GM23338 (cell line): ENCODE results near the gene FCN3. TPM values are rescaled to one million over a fixed set of nuclear protein-coding genes. Genes with fewer than 3 reads are reported as not detected.

Source experiments
- CREB1 ChIP-seq: fragments of 250-450 bp; sonication (Bioruptor Pico); IDR thresholded peaks from 2 replicates; pipeline ENCODE4 v1.5.0; 2020; ENCODE audit warnings: low read depth, mild to moderate bottlenecking, moderate library complexity
- EZH2 ChIP-seq: fragments of 200-600 bp; sonication (generic); IDR thresholded peaks from one replicate; pipeline ENCODE4 v1.8.0; 2017; ENCODE audit warnings: antibody characterized with exemption, mild to moderate bottlenecking, low read depth; ENCODE audit not compliant: unreplicated experiment
- EZH2phosphoT487 ChIP-seq: fragments of 200-600 bp; sonication (generic); IDR thresholded peaks from one replicate; pipeline ENCODE4 v1.8.1; 2018; ENCODE audit warnings: antibody characterized with exemption; ENCODE audit not compliant: unreplicated experiment
- JUNB ChIP-seq: IDR thresholded peaks from one replicate; pipeline ENCODE4 v1.6.1; 2016; ENCODE audit warnings: antibody characterized with exemption; ENCODE audit not compliant: unreplicated experiment
- NANOG ChIP-seq: IDR thresholded peaks from 2 replicates; pipeline ENCODE4 v1.6.1; 2016; ENCODE audit warnings: antibody characterized with exemption, borderline replicate concordance
- POLR2AphosphoS5 ChIP-seq: IDR thresholded peaks from 2 replicates; pipeline ENCODE4 v1.6.1; 2016; ENCODE audit warnings: antibody characterized with exemption, low read depth
- STAT1 ChIP-seq: IDR thresholded peaks from one replicate; pipeline ENCODE4 v1.6.1; 2016; ENCODE audit warnings: antibody characterized with exemption; ENCODE audit not compliant: unreplicated experiment
- ZNF114 ChIP-seq: fragments of 250-450 bp; sonication (Bioruptor Pico); IDR thresholded peaks from 2 replicates; pipeline ENCODE4 v1.5.0; 2020; ENCODE audit warnings: mild to moderate bottlenecking, moderate library complexity
- ZNF331 ChIP-seq: fragments of 250-450 bp; sonication (Bioruptor Pico); IDR thresholded peaks from 2 replicates; pipeline ENCODE4 v1.5.0; 2020; ENCODE audit warnings: low read depth, mild to moderate bottlenecking, moderate library complexity
- polyA plus RNA-seq: library from polyadenylated mRNA; unstranded; fragments of >200 nt; fragmentation: Nextera tagmentation; extraction: Ambion mirVana; gene quantifications from 2 replicates; pipeline ENCODE4 v1.2.1, GENCODE V29; 2016
- total RNA-seq: library from RNA; depleted of rRNA; stranded (reverse); fragments of >200 nt; shearing (Covaris generic); gene quantifications from 2 replicates; pipeline ENCODE4 v1.2.3, GENCODE V29; 2014
- TF ChIP-seq, protein P1 (sequence below): fragments of 250-450 bp; sonication (Bioruptor Pico); IDR thresholded peaks from 2 replicates; pipeline ENCODE4 v1.5.0; 2020; ENCODE audit warnings: mild to moderate bottlenecking, moderate library complexity
- TF ChIP-seq, protein P2 (sequence below), 2 experiments: fragments of 200-600 bp in 1 of 2; sonication (generic) in 1 of 2; conservative IDR thresholded peaks; 2 replicates each; pipeline versions ENCODE4 v1.5.1 to v1.6.1; 2016 to 2017; ENCODE audit warnings: antibody characterized with exemption in 2 of 2, low read depth in 2 of 2, mild to moderate bottlenecking in 2 of 2, moderate library complexity in 1 of 2
- TF ChIP-seq, protein P3 (sequence below): IDR thresholded peaks from one replicate; pipeline ENCODE4 v1.6.1; 2018; ENCODE audit warnings: antibody characterized with exemption; ENCODE audit not compliant: unreplicated experiment

The FCN3 gene
- total and polyA plus RNA-seq, 2 experiments from 2014 or later: 0.49 TPM; not detected in 1

DNA sequence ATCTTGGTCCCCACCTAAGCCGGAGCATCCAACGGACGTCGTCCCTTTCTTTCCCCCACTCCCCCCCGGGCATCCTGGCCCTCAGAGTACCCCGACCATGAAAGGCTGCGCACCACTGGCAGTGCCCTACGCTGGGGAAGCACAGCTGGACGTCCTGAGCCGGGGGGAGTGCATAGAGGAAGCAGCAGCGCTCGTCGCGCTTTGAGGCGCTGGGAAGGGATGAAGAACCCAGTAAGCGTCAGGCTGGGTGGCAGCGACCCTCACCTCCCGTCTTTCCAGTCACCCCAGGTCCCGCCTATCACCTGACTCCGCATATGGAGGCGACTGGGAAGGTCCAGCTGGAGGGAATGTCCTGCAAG is 13.6 kb downstream of the FCN3 start (continued):
- TF ChIP-seq, protein P1, sequence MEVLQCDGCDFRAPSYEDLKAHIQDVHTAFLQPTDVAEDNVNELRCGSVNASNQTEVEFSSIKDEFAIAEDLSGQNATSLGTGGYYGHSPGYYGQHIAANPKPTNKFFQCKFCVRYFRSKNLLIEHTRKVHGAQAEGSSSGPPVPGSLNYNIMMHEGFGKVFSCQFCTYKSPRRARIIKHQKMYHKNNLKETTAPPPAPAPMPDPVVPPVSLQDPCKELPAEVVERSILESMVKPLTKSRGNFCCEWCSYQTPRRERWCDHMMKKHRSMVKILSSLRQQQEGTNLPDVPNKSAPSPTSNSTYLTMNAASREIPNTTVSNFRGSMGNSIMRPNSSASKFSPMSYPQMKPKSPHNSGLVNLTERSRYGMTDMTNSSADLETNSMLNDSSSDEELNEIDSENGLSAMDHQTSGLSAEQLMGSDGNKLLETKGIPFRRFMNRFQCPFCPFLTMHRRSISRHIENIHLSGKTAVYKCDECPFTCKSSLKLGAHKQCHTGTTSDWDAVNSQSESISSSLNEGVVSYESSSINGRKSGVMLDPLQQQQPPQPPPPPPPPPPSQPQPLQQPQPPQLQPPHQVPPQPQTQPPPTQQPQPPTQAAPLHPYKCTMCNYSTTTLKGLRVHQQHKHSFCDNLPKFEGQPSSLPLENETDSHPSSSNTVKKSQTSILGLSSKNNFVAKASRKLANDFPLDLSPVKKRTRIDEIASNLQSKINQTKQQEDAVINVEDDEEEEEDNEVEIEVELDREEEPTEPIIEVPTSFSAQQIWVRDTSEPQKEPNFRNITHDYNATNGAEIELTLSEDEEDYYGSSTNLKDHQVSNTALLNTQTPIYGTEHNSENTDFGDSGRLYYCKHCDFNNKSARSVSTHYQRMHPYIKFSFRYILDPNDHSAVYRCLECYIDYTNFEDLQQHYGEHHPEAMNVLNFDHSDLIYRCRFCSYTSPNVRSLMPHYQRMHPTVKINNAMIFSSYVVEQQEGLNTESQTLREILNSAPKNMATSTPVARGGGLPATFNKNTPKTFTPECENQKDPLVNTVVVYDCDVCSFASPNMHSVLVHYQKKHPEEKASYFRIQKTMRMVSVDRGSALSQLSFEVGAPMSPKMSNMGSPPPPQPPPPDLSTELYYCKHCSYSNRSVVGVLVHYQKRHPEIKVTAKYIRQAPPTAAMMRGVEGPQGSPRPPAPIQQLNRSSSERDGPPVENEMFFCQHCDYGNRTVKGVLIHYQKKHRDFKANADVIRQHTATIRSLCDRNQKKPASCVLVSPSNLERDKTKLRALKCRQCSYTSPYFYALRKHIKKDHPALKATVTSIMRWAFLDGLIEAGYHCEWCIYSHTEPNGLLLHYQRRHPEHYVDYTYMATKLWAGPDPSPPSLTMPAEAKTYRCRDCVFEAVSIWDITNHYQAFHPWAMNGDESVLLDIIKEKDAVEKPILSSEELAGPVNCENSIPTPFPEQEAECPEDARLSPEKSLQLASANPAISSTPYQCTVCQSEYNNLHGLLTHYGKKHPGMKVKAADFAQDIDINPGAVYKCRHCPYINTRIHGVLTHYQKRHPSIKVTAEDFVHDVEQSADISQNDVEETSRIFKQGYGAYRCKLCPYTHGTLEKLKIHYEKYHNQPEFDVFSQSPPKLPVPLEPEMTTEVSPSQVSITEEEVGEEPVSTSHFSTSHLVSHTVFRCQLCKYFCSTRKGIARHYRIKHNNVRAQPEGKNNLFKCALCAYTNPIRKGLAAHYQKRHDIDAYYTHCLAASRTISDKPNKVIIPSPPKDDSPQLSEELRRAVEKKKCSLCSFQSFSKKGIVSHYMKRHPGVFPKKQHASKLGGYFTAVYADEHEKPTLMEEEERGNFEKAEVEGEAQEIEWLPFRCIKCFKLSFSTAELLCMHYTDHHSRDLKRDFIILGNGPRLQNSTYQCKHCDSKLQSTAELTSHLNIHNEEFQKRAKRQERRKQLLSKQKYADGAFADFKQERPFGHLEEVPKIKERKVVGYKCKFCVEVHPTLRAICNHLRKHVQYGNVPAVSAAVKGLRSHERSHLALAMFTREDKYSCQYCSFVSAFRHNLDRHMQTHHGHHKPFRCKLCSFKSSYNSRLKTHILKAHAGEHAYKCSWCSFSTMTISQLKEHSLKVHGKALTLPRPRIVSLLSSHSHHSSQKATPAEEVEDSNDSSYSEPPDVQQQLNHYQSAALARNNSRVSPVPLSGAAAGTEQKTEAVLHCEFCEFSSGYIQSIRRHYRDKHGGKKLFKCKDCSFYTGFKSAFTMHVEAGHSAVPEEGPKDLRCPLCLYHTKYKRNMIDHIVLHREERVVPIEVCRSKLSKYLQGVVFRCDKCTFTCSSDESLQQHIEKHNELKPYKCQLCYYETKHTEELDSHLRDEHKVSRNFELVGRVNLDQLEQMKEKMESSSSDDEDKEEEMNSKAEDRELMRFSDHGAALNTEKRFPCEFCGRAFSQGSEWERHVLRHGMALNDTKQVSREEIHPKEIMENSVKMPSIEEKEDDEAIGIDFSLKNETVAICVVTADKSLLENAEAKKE (CRISPR knock-in tag): no peak
- TF ChIP-seq POLR2AphosphoS5: peak; percentile 34; the same call in 1 of the 2 replicates
- TF ChIP-seq, protein P2, sequence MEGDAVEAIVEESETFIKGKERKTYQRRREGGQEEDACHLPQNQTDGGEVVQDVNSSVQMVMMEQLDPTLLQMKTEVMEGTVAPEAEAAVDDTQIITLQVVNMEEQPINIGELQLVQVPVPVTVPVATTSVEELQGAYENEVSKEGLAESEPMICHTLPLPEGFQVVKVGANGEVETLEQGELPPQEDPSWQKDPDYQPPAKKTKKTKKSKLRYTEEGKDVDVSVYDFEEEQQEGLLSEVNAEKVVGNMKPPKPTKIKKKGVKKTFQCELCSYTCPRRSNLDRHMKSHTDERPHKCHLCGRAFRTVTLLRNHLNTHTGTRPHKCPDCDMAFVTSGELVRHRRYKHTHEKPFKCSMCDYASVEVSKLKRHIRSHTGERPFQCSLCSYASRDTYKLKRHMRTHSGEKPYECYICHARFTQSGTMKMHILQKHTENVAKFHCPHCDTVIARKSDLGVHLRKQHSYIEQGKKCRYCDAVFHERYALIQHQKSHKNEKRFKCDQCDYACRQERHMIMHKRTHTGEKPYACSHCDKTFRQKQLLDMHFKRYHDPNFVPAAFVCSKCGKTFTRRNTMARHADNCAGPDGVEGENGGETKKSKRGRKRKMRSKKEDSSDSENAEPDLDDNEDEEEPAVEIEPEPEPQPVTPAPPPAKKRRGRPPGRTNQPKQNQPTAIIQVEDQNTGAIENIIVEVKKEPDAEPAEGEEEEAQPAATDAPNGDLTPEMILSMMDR (conservative IDR thresholded peaks at IDR 0.05; ENCODE audit: low read depth in 2 of 2): no peak
- TF ChIP-seq NANOG: no peak
- peak; percentile 13 for TF ChIP-seq EZH2
- TF ChIP-seq EZH2phosphoT487: no peak
- no peak for TF ChIP-seq STAT1
- TF ChIP-seq, protein P3, sequence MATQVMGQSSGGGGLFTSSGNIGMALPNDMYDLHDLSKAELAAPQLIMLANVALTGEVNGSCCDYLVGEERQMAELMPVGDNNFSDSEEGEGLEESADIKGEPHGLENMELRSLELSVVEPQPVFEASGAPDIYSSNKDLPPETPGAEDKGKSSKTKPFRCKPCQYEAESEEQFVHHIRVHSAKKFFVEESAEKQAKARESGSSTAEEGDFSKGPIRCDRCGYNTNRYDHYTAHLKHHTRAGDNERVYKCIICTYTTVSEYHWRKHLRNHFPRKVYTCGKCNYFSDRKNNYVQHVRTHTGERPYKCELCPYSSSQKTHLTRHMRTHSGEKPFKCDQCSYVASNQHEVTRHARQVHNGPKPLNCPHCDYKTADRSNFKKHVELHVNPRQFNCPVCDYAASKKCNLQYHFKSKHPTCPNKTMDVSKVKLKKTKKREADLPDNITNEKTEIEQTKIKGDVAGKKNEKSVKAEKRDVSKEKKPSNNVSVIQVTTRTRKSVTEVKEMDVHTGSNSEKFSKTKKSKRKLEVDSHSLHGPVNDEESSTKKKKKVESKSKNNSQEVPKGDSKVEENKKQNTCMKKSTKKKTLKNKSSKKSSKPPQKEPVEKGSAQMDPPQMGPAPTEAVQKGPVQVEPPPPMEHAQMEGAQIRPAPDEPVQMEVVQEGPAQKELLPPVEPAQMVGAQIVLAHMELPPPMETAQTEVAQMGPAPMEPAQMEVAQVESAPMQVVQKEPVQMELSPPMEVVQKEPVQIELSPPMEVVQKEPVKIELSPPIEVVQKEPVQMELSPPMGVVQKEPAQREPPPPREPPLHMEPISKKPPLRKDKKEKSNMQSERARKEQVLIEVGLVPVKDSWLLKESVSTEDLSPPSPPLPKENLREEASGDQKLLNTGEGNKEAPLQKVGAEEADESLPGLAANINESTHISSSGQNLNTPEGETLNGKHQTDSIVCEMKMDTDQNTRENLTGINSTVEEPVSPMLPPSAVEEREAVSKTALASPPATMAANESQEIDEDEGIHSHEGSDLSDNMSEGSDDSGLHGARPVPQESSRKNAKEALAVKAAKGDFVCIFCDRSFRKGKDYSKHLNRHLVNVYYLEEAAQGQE: no peak
- TF ChIP-seq JUNB: no peak
- TF ChIP-seq ZNF331: no peak
- TF ChIP-seq CREB1: no peak
- TF ChIP-seq ZNF114 (CRISPR knock-in tag): no peak
